ENCODE results near the gene CELSR2.

Gene CELSR2

DNA sequence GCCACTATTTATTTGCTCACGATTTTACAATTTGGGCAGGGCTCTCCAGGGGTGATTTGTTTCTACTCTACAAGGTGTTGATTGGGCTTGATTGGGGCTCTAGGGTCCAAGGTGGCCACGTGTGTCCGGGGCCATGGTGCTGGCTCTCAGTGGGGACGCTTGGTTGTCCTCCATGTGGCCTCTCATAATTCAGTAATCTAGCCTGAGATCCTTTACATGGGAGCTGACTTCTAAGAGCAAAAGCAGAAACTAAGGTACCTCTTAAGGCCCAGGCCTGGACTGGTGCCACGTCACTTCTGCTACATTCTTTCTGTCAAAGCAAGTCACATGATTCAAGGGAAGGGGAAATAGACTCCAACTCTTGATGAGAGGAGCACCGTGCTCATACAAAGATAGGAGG, 41.7 kb downstream of the CELSR2 start:
- H2AFZ ChIP-seq (ENCODE audit: low read depth) = no peak overlapping the region
- H3K27ac ChIP-seq = no peak overlapping the region
- H3K27me3 ChIP-seq (ENCODE audit: insufficient read depth, low read depth) = no peaks in the 10 kb centered on the region
- H3K79me2 ChIP-seq (ENCODE audit: insufficient read depth, low read depth) = no peaks in the 10 kb centered on the region
- no peak overlapping the region for H3K4me2 ChIP-seq
- no peak overlapping the region for H3K9ac ChIP-seq
- H4K20me1 ChIP-seq (ENCODE audit: insufficient read depth) = no peaks in the 10 kb centered on the region
- no peaks in the 10 kb centered on the region for H3K4me1 ChIP-seq (ENCODE audit: low read depth, poor library complexity, severe bottlenecking)
- TF ChIP-seq, protein P1, sequence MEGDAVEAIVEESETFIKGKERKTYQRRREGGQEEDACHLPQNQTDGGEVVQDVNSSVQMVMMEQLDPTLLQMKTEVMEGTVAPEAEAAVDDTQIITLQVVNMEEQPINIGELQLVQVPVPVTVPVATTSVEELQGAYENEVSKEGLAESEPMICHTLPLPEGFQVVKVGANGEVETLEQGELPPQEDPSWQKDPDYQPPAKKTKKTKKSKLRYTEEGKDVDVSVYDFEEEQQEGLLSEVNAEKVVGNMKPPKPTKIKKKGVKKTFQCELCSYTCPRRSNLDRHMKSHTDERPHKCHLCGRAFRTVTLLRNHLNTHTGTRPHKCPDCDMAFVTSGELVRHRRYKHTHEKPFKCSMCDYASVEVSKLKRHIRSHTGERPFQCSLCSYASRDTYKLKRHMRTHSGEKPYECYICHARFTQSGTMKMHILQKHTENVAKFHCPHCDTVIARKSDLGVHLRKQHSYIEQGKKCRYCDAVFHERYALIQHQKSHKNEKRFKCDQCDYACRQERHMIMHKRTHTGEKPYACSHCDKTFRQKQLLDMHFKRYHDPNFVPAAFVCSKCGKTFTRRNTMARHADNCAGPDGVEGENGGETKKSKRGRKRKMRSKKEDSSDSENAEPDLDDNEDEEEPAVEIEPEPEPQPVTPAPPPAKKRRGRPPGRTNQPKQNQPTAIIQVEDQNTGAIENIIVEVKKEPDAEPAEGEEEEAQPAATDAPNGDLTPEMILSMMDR (conservative IDR thresholded peaks at IDR 0.05; ENCODE audit: low read depth, low read length) = no peak
- no peaks in the 10 kb centered on the region for H3K36me3 ChIP-seq (ENCODE audit: insufficient read depth)
- no peak overlapping the region for H3K4me3 ChIP-seq (IDR thresholded peaks at IDR 0.05; ENCODE audit: insufficient read depth, low read depth, low read length)

DNA sequence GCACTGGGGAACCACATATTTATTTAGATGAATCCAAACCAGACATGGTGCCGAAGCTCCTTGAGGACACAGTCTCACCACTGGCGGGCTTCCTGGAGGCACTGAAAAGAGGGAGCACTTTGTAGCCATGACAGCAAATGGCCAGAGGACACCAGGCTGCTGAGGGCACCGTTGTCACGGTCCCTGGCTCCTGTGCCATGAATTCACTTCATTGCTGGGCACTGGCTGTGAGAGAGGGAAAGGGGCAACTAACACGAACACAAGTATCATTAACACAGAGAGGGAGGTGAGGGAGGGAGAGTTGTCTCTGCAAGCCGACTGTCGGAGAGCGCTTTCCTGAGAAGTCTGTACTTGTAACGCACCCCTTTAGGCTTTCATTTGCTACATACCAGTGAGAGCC, 43.0 kb downstream of the CELSR2 start:
- Histone ChIP-seq H3K79me2 (ENCODE audit: insufficient read depth, low read depth) (no peaks in the 10 kb centered on the region), H3K27me3 (ENCODE audit: insufficient read depth, low read depth) (no peaks in the 10 kb centered on the region), H3K4me2 (no peak overlapping the region), H4K20me1 (ENCODE audit: insufficient read depth) (no peaks in the 10 kb centered on the region), H2AFZ (ENCODE audit: low read depth) (no peak overlapping the region), H3K4me1 (ENCODE audit: low read depth, poor library complexity, severe bottlenecking) (no peaks in the 10 kb centered on the region), H3K27ac (no peak overlapping the region), H3K9ac (no peak overlapping the region), H3K4me3 (IDR thresholded peaks at IDR 0.05; ENCODE audit: insufficient read depth, low read depth, low read length) (no peak overlapping the region), H3K36me3 (ENCODE audit: insufficient read depth) (no peaks in the 10 kb centered on the region)
- TF ChIP-seq, protein P1 (conservative IDR thresholded peaks at IDR 0.05; ENCODE audit: low read depth, low read length) = no peak

DNA sequence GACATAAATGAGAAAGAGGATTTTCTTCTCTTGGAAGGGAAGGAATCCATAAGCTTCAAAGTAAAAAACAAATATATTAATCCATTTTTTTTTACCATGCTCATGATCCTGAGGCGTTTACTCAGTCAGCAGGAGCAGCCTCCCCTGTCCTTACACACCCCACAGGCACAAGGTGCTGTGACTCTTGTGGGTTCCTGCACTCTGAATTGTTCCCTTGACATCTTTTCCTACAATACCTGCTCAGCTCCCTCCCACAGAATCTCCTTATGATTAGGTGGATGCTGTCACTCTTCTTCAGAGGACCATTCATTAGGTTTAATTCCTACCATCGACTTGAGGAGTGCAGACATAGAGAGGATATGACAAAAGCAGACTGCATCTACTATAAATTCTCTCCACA, 43.7 kb downstream of the CELSR2 start:
- Histone ChIP-seq H3K36me3 (ENCODE audit: insufficient read depth) (no peaks in the 10 kb centered on the region), H3K4me2 (no peak overlapping the region), H3K4me3 (IDR thresholded peaks at IDR 0.05; ENCODE audit: insufficient read depth, low read depth, low read length) (no peak overlapping the region), H3K9ac (no peak overlapping the region), H3K4me1 (ENCODE audit: low read depth, poor library complexity, severe bottlenecking) (no peaks in the 10 kb centered on the region), H3K27ac (no peak overlapping the region), H4K20me1 (ENCODE audit: insufficient read depth) (no peaks in the 10 kb centered on the region), H3K79me2 (ENCODE audit: insufficient read depth, low read depth) (no peaks in the 10 kb centered on the region), H3K27me3 (ENCODE audit: insufficient read depth, low read depth) (no peaks in the 10 kb centered on the region), H2AFZ (ENCODE audit: low read depth) (no peak overlapping the region)
- TF ChIP-seq, protein P1 (conservative IDR thresholded peaks at IDR 0.05; ENCODE audit: low read depth, low read length) = no peak

DNA sequence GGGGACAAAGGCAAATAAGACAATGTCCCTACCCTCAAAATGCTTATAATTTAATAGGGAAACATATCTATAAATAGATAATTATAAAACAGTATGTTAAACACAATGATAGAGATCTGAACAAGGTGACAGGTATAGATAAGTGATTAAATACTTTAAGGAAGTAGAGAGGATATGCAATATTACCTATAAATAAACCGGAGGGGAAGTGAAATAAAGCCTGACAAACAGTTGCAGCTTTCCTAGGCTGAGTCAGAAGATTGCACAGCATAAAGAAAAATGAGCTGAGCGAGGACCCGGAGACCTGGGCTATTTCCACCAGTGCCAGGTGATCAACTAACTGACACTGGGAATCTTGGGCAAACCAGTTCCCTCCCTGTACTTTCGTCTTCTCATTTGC, 45.1 kb downstream of the CELSR2 start:
- Histone ChIP-seq H3K4me1 (ENCODE audit: low read depth, poor library complexity, severe bottlenecking) (no peaks in the 10 kb centered on the region), H4K20me1 (ENCODE audit: insufficient read depth) (no peaks in the 10 kb centered on the region), H3K4me2 (no peak overlapping the region), H3K79me2 (ENCODE audit: insufficient read depth, low read depth) (no peaks in the 10 kb centered on the region), H3K36me3 (ENCODE audit: insufficient read depth) (no peaks in the 10 kb centered on the region), H3K4me3 (IDR thresholded peaks at IDR 0.05; ENCODE audit: insufficient read depth, low read depth, low read length) (no peak overlapping the region), H2AFZ (ENCODE audit: low read depth) (no peak overlapping the region), H3K27ac (no peak overlapping the region), H3K27me3 (ENCODE audit: insufficient read depth, low read depth) (no peaks in the 10 kb centered on the region), H3K9ac (no peak overlapping the region)
- TF ChIP-seq, protein P1 (conservative IDR thresholded peaks at IDR 0.05; ENCODE audit: low read depth, low read length) = no peak
